Caki2 (cell line): ENCODE measurements around the gene RALGPS1. TPM values are rescaled to one million over a fixed set of nuclear protein-coding genes. Genes with fewer than 3 reads are reported as not detected.

Source experiments
- DNase-seq: peaks from one replicate; pipeline ENCODE4 v3.0.0-alpha.2; 2015; ENCODE audit warnings: low read depth
- in situ Hi-C: cut with HindIII; loops from 2 replicates; pipeline ENCODE4 v1.10.0; 2016; ENCODE audit warnings: low sequenced_read_pairs, low pct_unique_long_range_greater_than_20kb, mixed read lengths
- total RNA-seq: library from RNA; depleted of rRNA; stranded (reverse); fragments of >200 nt; shearing (Covaris generic); gene quantifications from 2 replicates; pipeline ENCODE4 v1.2.3, GENCODE V29; 2014; ENCODE audit warnings: low replicate concordance

RALGPS1 gene
- total RNA-seq, 1 experiment from 2014 or later, result 0.95 TPM

- DNase-seq, result no peak
- in situ Hi-C loops, result no loop called here
Observed at GRCh38 chr9:126975327-126976220, 61.0 kb downstream of the RALGPS1 start.

- in situ Hi-C loops, result no loop called here
- no peak for DNase-seq
Observed at GRCh38 chr9:126979461-126979860, 64.9 kb downstream of the RALGPS1 start.

- in situ Hi-C loops, result no loop called here
- no peak for DNase-seq
Observed at GRCh38 chr9:126980231-126980630, 65.6 kb downstream of the RALGPS1 start.

GRCh38 chr9:126981218-126981617 is 66.6 kb downstream of the RALGPS1 start:
- DNase-seq, result no peak
- in situ Hi-C loops, result no loop called here

- no peak for DNase-seq
- in situ Hi-C loops, result no loop called here
Observed at GRCh38 chr9:126982215-126983002, 67.8 kb downstream of the RALGPS1 start.

GRCh38 chr9:126983767-126984166 is 69.2 kb downstream of the RALGPS1 start:
- in situ Hi-C loops, result no loop called here
- DNase-seq, result no peak

- in situ Hi-C loops, result no loop called here
- peak; percentile 59 for DNase-seq
Observed at GRCh38 chr9:126984969-126985368, 70.4 kb downstream of the RALGPS1 start.

- in situ Hi-C loops, result no loop called here
- DNase-seq, result peak; percentile 73
Observed at GRCh38 chr9:126985870-126986498, 71.4 kb downstream of the RALGPS1 start.

GRCh38 chr9:126986506-126986951 is 71.9 kb downstream of the RALGPS1 start:
- in situ Hi-C loops, result no loop called here
- peak; percentile 45 for DNase-seq

GRCh38 chr9:126988857-126989256 is 74.3 kb downstream of the RALGPS1 start:
- in situ Hi-C loops, result no loop called here
- DNase-seq, result no peak

GRCh38 chr9:126989847-126990842 is 75.6 kb downstream of the RALGPS1 start:
- in situ Hi-C loops, result no loop called here
- DNase-seq, result no peak

- DNase-seq, result no peak
- in situ Hi-C loops, result no loop called here
Observed at GRCh38 chr9:126991183-126991582, 76.6 kb downstream of the RALGPS1 start.

- in situ Hi-C loops, result no loop called here
- DNase-seq, result no peak
Observed at GRCh38 chr9:126992427-126992826, 77.8 kb downstream of the RALGPS1 start.

GRCh38 chr9:126999315-127000068 is 84.9 kb downstream of the RALGPS1 start:
- DNase-seq, result no peak
- in situ Hi-C loops, result no loop called here

- in situ Hi-C loops, result no loop called here
- no peak for DNase-seq
Observed at GRCh38 chr9:127004946-127005769, 90.6 kb downstream of the RALGPS1 start.

GRCh38 chr9:127005770-127006314 is 91.3 kb downstream of the RALGPS1 start:
- in situ Hi-C loops, result no loop called here
- no peak for DNase-seq
